ENCODE measurements around the gene INSM1.

The INSM1 gene

GRCh38 chr20:20362774-20363433, 5.0 kb upstream of the INSM1 start:
- DNase-seq, result no peak

DNA sequence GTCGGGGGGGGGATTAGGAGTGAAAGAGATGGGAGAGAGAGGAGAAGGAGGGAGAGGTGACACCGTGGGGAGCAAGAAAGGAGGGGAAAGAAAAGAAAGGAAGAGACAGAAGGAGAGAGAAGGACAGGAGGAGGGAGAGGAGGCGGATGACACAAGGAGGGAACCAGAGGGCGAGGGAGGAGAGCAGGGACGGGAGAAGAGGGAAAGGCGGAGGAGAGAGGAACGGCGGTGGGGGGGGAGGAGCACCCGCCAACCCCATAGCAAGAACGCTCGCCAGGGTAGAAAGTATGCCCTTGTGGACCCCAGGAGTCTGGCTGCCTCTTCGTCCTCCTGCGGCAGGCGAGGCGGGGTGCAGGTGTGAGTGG, 4.5 kb upstream of the INSM1 start:
- no peak for DNase-seq

GRCh38 chr20:20363799-20364592, 3.9 kb upstream of the INSM1 start:
- no peak for DNase-seq

DNA sequence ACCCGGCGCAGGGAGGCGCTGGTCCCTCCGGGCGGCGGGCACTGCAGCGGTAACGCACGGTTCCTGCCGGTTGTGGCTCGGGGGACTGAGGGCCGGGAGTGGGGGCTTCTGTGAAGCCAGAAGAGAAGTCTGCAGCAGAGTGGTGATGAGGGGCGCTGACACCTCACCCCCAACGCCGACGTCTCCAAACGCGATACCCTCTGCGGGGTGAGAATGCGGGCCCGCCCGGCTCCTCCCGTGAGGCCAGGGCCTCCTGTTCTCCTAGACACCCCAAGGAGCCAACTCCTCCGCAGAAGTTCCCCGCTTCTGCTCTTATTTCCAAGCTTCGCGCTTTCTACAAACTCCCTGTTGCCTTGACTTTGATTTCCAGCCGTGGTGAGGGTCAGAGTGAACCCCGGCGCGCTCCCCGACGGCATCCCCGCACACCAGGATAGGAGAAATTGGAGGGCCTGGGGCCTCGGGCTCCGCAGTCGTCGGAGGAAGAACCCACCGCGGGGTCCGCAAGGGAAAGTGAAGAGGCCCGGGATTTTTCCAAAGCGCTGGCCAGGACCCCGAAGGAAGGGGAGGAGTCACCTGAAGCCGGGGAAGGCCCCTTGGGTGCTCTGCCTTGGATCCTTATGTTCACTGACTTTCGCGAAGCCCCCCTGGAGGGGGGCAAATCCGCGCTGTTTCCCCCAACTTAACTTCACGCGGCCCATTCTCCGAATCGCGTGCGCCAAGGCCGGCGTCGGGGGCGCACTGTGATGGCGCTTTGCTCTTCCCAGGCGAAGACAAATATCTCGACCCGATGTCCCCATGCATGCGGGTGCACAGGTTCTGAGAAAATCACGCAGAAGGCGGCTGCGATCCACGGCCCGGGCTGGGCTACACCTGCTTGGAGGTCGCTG, 3.1 kb upstream of the INSM1 start:
- no peak for DNase-seq

GRCh38 chr20:20365480-20366161, 2.3 kb upstream of the INSM1 start:
- no peak for DNase-seq

DNA sequence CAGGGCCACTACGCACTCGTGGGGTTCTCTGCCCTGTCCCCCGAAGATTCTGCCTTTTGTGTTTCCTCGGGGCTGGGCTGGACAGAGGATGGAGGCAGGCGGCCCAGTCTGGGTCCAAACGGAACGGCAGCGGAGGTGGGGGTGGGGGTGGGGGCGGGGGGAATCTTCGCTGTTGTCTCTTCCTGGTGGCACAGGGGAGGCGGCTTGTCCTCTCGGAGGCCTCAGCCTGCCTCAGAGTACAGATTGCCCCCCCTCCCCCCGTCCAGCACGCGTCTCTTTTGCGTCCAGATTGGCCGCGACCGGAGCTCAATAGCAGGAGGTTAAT, 1.4 kb upstream of the INSM1 start:
- no peak for DNase-seq

DNA sequence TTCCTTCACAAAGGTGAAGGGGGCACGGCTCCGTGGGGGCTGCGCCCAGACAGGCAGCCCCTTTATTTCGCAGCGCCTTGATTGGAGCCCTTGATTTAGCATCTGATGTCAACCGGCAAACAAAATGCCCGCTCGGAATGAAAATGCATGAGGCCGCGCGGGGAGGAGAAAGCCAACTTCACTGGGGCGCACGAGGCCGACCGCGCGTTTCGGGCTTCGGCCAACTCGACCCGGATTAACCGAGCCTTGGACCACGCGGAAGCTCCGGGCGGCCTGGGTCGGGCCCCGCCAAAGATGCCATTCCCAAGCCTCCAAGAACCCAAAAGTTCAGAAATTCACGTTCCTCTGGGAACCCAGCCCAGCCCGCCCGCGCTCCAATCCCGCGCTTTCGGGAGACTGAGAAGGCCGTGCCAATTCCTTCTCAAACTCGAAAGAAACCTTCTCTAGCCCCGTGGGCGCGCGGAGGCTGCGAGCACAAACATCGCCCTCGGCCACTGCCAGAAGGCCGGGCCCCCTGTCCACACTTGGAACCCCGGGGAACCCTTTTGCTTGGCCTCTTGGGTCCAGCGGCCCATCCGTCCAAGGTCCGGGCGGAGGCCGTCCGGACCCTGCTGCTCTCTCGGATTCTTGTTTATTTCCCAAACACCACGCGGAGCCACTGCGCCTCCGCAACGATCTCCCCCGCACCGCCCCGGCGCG, 879 bp upstream of the INSM1 start:
- DNase-seq, result no peak

DNA sequence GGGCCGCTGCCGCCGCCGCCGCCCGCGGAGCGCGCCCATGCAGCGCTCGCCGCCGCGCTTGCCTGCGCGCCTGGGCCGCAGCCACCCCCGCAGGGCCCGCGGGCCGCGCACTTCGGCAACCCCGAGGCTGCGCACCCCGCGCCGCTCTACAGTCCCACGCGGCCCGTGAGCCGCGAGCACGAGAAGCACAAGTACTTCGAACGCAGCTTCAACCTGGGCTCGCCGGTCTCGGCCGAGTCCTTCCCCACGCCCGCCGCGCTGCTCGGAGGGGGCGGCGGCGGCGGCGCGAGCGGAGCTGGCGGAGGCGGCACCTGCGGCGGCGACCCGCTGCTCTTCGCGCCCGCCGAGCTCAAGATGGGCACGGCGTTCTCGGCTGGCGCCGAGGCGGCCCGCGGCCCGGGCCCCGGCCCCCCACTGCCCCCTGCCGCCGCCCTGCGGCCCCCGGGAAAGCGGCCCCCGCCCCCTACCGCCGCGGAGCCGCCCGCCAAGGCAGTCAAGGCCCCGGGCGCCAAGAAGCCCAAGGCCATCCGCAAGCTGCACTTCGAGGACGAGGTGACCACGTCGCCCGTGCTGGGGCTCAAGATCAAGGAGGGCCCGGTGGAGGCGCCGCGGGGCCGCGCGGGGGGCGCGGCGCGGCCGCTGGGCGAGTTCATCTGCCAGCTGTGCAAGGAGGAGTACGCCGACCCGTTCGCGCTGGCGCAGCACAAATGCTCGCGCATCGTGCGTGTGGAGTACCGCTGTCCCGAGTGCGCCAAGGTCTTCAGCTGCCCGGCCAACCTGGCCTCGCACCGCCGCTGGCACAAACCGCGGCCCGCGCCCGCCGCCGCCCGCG, 730 bp downstream of the INSM1 start:
- no peak for DNase-seq

- no peak for DNase-seq
Observed at GRCh38 chr20:20369250-20370093, 1.6 kb downstream of the INSM1 start.

DNA sequence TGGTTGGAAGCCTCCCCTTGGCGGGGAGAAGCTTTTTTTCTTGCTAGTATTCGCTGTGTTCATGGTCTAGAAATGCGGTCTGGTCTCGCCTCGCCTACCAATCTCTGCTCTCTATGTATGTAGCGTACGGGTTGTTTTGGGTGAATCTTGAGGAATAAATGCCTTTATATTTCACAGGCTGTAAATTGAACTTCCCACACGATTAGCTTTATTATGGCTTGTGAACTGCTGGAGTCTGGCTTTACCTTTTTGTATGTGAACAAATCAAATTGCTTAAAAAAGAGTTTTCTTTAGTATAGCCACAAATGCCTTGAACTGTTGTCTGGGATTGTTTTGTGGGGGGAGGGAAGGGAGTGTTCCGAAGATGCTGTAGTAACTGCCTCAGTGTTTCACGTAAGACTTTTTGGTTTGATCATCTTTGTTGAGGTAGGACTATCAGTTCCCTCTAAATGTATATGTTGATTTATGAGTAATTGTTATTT, 2.2 kb downstream of the INSM1 start:
- no peak for DNase-seq

DNA sequence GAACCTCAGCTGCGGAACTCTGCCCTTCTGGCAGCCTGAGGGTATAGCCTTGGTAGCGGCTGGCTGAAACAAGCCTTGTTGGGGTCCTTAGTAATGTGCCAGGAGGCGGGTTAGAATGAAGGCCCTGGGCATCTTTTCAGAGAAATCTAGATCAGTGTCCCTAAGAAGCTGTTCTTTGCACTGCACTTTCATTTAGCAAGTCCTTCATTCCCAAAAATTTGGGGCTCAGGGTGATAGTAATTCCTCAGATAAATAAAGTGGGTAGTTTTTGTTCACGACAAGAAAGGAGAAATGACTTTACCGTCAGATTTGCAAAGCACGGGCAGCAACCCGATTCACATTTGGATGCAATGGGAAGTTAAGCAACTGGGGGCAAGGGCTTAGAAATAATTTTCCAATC, 3.2 kb downstream of the INSM1 start:
- DNase-seq, result no peak

- DNase-seq, result no peak
Observed at GRCh38 chr20:20371681-20372080, 3.8 kb downstream of the INSM1 start.

GRCh38 chr20:20373091-20373571, 5.2 kb downstream of the INSM1 start:
- no peak for DNase-seq

- no peak for DNase-seq
Observed at GRCh38 chr20:20375862-20376261, 8.0 kb downstream of the INSM1 start.

DNA sequence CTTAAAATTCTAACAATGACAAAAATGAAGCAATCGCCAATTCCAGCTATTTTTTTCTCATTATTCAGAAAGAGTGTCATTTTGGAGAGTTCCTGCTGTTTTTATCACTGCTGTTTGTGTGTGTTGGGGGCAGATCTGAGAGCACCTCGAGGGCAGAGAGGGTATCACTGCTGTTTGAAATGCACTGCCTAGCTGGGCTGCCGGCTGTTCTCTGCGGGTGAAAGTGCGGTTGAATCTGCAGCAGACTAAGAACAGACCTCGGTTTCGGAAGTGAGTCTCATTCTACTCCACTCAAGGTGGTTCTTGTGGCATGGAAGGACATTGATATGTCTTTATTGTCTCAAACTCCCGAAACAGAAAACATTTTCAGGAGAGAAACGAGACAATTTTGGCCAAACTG, 18.3 kb downstream of the INSM1 start:
- DNase-seq, result no peak

DNA sequence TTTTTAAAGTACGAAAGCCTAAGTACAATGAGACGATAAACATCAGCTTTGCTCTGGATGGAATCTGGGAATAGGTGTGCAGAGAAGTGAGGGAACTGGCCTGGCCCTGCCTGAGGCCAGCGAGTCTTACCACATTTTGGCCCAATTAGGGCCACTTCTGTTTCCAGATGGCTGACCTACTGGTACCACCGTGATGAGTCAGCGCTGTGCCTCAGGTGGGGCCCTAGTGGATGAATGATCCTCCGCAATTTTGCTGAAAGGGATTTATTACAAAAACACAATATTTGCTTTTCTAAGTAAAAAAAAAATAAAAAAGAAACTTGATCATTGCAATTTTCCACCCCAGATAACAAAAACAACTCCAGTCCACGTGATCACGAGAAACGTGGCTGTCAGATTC, 22.5 kb downstream of the INSM1 start:
- DNase-seq, result no peak

DNA sequence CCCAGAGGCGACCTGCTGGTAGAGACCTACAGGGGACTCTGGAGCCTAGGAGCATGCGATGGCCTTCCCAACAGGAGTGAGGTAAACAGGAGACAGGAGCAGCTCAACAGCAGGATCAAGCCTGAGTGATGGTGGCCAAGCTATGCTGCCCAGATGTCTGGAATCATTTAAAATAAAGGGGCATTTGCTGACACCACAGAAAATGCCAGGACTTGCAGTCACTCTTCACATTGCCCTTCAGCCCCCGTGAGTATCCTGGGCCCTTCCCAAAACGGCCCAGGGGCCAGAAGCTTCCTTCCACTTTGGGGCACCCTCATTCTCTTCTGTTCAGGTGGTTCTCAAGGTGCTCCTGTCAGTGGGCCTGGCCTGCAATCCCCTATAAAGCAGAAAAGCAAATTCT, 23.2 kb downstream of the INSM1 start:
- DNase-seq, result no peak

GRCh38 chr20:20391766-20392165, 23.9 kb downstream of the INSM1 start:
- no peak for DNase-seq

DNA sequence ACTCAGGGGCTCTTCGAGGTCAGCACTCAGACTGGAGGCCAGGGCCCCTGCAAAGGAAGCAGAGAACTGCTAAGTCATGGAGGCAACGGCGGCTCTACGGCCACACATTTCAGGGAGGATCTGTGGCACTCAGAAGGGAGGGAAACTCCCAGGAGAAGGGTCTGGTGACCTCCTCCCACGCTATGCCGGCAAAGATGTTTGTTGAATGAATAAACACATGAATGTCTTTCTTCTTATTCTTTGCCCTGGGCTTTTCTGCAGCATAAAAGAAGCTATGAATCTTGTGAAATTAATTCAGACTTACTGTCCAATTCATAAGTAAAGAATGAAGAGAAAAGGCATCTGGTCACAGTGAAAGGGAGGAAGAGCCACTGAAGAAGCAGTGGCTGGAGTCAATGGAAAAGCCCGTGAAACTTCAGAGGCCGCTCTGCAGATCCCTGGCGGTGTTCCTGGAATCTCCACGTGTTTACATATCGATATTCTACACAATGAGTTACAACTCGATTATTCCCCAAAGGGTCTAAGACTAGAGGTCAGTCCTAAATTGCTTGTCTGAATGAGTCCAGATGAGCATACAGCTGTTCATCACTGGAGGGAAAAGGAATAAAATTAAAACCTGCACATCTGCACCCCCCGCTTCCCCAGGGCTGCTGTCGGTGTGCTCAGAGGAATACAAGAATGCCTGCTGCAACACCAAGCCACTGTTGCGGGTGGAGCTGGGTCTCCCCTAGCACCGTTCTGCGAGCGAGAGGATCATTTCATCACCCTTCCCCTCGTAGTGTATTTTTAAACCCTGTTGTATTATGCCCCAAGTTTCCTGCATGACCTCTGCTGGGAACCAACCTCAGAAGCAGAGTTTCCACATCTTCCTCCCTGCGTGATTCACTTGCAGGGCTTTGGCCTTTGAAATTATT, 25.6 kb downstream of the INSM1 start:
- DNase-seq, result peak; percentile 67
